NCI-H1105 (cell line): ENCODE results near the gene RAP2B.

Source experiments
- DNase-seq: peaks from one replicate; lab custom pipeline; 2025; lab: John Stamatoyannopoulos, UW

RAP2B gene

DNA sequence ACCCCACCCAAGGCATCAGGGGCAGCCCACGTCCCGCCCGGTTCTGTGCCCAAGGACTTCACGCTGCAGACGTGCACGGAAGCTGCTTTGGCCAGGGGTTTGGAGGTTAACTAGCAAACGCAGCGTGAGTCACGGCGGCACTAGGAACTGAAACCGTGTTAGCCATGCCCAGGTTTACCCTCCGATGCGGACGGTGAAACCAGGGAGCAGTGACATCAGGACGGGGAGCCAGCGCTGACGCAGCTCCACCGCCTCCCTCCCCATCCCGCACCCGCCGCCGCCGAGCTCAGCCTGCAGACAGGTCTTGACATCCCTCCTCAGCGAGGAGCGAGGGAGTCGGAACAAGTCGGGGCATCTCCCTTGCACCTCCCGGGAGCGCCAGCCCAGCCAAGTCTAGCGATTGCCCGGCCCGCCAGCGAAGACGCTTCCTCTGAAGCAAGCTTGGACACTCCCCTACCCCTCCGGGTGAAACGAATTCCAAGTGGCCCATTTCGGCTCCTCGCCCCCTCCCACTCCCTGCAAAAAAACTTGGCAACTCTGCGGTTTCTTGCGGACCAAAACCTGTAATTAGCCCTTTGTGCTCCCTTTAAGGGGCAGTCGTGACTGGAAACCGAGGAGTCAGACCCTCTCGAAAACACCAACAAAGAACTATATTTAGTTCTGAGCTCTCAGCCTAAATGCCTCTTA, 1.4 kb upstream of the RAP2B start:
- DNase-seq: peak; percentile 80

DNA sequence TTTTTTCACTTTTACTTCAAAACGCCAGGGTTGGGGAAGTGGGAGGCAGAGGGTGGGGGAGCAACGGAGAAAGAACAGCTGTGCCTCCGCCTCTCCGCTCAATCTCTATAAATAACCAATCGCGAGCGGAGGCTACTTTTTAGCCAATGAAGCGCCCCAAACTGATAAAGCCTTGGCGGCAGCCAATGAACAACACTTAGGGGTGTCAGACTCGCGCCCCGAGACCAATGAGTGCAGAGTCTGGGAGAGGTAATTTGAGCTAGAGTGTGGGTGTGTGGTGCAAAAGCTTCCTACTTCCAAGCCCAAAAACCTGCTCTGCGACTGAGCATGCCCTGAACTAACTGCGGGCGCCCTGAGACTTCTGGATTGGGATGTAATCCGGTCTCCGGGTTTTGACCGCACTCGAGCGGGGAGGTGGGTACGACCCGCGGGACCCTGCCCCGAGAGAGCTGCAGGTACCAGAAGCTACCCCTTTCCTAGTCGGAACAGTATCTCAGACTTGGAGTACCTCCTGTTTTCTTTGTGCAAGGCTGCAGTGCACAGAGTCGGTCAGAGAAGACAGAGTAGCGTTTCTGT, 800 bp upstream of the RAP2B start:
- peak; percentile 100 for DNase-seq

DNA sequence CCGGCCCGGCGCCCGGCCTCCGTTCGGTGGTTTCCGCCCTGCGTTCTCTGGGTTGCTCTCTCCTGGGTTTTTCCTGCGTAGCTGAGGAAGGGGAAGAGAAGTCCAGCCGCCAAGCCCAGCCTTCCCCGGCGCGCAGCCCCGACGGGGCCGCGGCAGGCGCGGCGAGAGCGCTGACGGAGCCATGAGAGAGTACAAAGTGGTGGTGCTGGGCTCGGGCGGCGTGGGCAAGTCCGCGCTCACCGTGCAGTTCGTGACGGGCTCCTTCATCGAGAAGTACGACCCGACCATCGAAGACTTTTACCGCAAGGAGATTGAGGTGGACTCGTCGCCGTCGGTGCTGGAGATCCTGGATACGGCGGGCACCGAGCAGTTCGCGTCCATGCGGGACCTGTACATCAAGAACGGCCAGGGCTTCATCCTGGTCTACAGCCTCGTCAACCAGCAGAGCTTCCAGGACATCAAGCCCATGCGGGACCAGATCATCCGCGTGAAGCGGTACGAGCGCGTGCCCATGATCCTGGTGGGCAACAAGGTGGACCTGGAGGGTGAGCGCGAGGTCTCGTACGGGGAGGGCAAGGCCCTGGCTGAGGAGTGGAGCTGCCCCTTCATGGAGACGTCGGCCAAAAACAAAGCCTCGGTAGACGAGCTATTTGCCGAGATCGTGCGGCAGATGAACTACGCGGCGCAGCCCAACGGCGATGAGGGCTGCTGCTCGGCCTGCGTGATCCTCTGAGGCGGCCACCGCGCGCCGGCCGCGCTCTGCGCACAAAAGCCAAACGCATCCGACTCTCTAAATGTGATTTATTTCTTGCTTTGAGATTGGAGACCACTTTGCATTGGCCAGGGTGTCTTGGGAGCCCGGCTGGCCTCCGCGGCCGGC, 727 bp downstream of the RAP2B start:
- peak; percentile 57 for DNase-seq

DNA sequence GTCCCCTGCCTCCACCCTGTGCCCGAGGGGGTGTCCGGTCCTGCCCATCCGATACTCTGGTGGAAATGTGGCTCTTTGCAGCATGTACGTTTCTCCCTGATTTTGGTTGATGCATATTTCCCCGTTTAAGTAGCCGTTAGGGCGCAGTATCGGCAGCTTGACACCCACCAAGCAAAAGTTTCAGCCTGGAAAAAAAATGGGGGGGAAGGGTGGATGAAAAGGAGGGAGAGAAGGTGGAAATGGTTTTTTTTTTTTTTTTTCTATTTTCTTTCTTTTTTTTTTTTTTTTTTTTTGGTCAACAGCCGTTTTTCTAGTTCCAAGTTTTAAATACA, 1.3 kb downstream of the RAP2B start:
- DNase-seq: peak; percentile 47

DNA sequence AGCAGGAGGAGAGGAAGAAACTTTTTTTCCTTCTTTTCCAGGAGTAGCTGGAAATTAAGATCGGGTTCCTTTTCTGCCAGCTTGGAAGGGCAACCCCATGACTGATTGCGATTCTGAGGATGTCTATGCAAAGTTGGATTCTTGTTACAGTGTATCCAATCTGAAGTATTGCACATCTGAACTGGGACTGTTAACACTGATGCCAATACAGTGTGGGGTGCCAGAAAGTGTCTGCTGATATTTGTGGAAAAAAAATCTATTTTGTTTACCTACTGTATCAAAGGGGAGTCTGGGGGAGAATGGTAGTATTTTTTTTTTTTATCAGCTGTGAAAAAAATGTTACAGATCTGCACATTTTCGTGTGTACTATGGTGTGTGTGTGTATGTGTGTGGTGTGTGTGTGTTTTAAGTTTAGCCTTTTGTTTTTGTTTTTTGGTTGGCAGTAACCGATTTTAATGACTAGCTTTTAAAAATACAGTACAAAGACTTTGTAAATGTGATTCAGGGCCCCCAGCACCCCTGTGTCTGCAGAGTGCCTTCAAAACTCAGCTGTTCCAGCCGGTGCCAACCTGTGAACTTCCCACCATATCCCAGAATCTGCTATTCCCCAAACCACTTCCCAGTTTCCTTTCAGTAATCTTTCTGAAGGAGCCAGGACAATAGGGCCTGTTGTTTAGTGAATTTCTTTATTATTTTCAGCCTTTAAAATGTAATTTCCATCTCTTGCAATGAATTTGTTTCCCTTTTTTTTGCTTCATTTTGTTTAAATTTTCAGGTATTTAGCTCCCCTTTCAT, 1.9 kb downstream of the RAP2B start:
- no peak for DNase-seq

DNA sequence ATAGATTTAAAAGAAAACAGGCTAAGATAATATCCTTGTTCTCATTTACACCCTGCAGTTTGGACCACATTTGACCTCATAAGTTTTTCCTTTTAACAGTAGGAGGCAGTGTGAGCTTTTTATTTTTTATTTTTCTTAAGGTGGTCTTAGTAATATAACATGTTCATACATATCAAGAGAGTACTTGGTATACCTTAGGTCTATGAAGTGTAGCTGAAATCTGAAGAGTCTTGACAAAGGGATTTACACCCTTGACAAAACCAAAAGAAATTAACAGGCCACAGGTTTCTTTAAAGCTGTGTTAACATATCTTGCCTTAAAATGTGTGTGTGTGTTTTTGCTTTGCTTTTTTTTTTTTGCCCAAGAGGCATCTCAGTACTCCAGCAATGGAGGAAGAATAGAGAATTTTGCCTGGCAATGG, 3.2 kb downstream of the RAP2B start:
- no peak for DNase-seq

DNA sequence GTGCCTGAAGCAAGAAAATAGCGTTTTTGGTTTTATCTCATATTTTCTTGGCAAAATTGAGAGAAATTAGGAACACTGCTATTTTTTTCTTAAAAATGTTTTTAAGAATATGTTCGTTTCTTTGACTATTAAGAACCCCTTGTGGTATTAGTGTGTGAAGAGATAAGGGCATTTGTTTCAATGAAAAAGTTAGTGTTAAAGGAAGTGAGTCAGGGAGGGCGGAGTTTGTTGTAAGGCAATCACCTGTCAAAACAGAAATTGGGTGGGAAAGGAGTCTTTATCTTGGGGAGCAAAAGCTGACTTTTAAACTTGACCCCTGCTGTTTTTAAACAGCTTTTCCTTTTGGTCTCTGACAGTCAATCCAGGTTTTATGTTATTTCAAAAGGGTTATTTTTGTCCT, 4.2 kb downstream of the RAP2B start:
- no peak for DNase-seq

DNA sequence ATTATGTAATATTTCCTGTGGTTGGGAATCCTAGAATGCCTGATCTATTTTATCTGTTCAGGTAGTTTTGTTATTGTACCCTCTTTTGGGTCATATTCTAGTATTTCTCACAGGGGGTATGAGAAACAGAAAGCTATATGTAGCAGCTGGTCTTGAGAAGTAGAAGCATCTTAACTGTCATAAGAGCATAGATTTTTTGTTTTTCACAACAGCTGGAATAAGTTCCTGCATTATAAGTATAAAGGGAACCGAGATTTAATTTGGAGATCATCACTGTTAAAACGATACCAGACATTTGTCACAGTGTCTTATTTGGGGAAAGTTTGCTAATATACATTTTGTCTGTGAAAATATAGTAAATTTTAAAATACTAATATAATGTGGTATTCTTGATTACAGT, 4.8 kb downstream of the RAP2B start:
- no peak for DNase-seq

DNA sequence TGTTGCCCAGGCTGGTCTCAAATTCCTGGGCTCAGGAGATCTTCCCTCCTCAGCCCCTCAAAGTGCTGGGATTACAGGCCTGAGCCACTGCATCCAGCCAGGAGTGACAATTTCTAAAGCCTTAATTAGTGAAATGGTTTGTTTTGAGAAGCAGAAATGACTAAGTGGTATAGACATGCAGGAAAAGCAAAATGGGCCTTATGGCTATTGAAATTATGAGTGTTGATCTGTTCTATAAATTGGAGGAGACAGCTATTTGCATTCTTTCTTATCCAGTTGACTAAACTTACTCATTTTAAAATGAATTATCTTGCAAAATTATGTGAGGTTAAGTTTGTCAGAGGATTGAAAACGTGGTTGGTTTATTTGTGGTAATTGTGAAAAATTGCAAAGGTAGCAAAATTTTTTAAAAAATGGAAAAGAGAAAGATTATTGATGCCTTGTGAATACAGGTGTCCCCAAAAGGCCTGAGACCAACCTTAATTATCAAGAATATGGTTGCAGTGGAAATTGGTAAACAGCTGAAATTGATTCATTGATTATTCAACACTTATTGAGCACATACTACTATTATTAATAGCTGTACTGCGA, 7.9 kb downstream of the RAP2B start:
- DNase-seq: no peak

DNA sequence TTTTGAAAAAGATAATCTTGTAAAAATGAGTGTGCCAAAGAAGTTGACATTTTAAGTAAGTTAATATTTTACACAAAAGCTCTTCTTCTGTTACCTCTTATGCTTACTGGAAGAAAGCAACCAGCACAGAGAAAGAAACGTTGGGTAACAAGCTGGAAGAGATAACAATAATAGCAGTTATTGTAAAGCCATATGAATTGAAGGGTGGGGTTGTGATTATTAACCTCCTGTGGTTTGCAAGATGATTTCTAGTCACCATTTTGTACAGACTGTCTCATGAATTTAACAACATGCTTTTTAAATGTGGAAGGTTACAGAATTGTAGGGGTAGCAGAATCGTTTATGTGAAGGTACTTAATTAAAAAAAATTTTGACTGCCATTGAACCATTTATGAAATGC, 9.2 kb downstream of the RAP2B start:
- no peak for DNase-seq

DNA sequence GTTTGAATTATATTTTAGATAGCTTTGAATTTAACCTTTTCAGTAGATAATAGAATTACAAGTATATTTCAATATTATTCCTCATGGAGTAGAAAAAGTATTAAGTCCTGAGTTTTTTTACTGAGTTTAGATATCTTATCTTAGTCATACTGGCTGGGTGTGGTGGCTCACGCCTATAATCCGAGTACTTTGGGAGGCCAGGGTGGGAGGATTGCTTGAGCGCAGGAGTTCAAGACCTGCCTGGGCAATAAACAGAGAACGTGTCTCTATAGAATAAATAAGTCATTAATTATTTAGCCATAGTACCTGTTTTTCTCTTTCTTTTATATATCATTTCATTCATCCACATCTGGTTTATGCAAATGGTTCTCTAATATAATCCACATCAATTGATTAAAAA, 9.9 kb downstream of the RAP2B start:
- no peak for DNase-seq

DNA sequence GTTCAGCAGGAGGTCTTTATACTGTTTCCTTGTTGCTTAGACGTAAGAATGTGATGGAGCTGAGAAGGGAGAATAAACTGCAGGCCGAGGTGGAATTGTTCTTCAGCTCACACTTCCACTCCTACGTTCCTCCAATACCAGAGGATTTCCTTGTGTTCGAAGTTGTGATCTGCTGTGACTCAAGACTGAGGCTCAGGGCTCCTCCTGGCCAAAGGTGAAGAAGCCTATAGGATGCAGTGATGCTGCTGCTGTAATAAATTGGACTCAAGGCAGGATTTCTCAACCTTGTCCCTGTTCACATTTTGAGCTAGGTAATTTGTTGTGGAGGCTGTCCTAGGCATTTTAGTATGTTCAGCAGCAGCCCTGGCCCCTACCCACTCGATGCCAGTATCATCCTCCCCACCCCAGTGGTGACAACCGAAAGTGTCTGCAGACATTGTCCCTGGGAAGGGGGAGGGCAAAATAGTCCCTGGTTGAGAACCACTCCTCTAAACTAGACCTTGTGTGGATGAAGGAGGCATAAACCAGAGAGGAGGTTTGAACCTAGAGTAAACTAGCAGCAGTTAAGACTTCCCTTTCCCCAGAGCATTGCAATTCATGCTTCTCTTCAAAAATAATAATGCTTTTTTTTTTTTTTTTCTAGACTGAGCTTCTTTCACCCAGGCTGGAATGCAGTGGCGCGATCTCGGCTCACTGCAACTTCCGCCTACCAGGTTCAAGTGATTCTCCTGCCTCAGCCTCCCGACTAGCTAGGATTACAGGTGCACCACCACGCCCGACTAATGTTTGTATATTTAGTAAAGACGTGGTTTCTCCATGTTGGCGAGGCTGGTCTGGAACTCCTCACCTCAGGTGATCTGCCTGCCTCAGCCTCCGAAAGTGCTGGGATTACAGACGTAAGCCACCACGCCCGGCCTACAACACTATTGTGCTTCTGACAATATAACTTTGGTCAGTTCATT, 11.1 kb downstream of the RAP2B start:
- no peak for DNase-seq

DNA sequence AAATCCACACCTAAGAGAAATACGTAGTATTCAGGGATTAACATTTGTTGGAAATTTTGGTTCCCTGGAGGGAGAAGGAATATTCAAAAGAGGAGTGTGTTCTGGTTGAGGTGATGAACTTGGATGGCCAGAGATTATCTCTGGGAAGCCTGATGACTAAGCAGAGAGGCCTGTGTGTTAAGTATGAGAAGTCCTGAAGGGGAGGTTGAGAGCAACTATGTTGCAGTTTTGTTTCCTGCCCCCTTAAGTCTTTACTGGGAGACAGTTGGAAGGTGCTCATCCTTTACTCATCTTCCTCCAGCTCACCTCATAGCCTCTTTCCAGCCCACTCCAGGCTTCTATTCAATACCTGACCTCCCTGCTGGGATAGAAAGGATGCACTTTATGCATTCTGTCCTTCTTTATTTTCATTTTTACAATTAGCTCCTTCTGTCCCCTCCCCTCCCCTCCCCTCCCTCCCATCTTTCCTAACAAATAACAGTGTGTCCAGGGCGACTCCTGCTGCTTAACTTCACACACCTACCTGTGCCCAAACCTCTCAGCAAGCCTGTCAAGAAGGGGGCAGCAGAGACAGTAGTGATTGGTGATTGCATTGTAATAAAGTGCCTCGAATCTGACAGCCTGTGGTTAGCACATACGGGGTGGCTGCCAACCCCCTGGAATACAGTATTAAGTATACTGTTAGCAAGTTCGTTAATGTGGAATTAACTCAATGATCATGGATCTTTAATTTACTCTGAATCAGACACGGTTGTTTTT, 11.9 kb downstream of the RAP2B start:
- no peak for DNase-seq

DNA sequence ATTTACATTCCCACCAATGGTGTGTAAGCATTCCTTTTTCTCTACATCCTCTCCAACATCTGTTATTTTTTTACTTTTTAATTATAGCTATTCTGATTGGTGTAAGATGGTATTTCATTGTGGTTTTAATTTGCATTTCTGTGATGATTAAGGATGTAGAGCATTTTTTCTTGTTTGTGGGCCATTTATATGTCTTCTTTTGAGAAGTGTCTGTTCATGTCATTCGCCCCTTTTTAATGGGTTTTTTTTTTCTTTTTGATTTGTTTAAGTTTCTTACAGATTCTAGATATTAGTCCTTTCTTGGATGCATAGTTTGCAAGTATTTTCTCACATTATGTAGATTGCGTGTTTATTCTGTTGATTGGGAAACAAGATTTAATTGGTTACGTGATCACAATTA, 14.2 kb downstream of the RAP2B start:
- no peak for DNase-seq

DNA sequence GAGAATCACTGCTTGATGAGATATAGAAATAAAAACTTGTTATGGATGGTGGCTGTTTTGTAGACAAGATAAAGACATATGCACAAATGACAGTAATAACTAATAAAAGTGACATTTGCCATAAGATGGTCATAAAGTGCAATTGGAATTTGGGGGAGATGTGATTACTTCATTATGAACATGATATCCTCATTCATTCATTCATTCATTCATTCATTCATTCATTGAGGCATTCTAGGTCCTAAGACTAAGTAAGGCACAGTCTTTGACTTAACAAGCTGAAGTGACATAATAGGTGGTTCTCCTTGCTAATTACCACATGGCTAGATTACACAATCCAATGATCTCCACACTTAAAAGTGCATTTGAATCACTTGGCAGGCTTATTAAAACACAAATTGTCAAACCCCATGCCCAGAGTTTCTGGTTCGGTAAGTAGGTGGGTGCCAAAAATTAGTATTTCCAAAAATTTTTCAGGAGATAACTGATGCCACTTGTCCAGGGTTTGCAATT, 18.9 kb downstream of the RAP2B start:
- no peak for DNase-seq

DNA sequence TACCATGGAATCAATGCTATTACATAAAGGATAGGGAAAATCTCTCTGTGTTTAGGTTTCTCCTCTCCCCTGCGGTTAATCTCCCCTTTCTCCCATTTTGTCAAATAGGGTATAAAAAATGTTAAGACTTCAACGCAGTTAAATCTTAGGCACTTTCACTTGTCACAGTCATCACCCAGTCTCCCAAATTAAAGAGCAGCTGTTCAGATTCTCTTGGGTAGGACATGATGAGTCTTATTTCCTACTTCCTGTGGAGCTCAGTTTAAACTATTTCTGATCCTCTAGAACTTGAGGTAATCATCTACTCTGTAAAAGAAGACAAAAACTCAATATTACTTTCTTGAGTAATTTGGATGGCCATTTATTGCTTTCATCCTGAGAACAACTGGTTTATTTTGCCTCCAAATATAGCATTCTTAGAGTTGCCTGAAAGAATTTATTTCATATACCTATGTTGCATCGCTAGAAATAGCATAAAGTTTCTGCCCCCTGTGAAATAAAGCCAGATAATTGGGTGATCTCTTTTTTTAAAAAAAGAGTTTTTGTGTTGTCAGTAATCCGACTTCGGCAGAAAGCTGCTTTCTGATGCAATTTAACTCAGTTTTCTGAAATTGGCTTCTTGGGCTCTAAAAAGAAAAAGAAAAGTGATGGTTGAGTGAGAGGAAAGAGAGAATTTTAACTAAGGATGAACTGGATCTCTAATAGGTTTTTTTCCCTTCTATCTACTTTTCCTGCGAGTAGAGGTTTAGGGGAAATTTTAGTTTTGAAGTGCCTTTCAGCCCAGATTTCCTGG, 20.7 kb downstream of the RAP2B start:
- no peak for DNase-seq

DNA sequence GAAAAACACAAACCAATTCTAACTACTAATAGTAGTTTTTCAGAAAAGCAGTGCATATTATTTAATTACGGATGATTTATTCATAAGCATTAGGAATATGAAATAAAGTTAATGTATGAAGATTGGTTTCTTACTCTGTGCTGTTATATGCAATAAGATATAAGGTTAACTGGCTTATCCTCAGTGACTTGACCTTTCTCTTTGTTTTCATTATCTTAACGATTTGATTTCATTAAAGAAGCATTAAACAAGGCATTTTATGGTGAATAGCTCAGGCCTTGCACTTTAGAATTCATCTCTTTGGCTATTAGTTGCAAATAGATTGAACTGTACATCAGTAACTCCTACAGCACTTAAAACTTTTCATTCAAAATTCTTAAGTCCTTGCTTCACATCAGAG, 28.9 kb downstream of the RAP2B start:
- DNase-seq: no peak

DNA sequence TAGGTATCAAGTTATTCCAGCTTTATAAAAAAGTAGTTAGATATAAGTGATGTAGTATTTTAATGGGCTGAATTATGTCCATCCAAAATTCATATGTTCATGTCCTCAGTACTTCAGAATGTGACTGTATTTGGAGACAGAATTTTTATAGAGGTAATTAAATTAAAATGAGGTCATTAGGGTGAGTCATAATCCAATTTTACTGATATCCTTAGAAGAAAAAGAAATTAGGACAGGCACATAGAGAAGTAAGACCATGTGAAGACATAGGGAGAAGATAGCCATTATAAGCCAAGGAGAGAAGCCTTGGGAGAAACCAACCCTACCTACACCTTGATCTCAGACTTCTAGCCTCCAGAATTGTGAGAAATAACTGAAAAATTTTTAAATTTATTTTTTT, 30.3 kb downstream of the RAP2B start:
- DNase-seq: no peak
